Urinary bladder (tissue), 4 donors: ENCODE results near the gene DGKA. TPM values are rescaled to one million over a fixed set of nuclear protein-coding genes. Genes with fewer than 3 reads are reported as not detected.
"Not testable (repeated sequence)": the region's sequence is repeated elsewhere in the genome, so short reads cannot be mapped to it uniquely, and the experiment has no call there.

Source experiments
- DNase-seq: peaks from one replicate; pipeline ENCODE4 v3.0.0-alpha.2; 2015; ENCODE audit errors: extremely low spot score
- H3K27ac ChIP-seq: one replicate; pipeline ENCODE4 v1.5.1; 2013; ENCODE audit warnings: low read depth, mild to moderate bottlenecking, moderate library complexity
- H3K36me3 ChIP-seq: one replicate; pipeline ENCODE4 v1.6.1; 2013; ENCODE audit warnings: mild to moderate bottlenecking, moderate library complexity; ENCODE audit not compliant: insufficient read depth
- H3K4me1 ChIP-seq: one replicate; pipeline ENCODE4 v1.6.1; 2013; ENCODE audit warnings: mild to moderate bottlenecking, moderate library complexity; ENCODE audit not compliant: insufficient read depth
- H3K4me3 ChIP-seq: one replicate; pipeline ENCODE4 v1.5.1; 2013; ENCODE audit warnings: low read depth, low read length
- WGBS: extraction: QIAGEN DNeasy Blood & Tissue Kit; methylation state at CpG from one replicate; pipeline ENCODE4 v1.1.7; 2013; 5-methylcytosine and 5-hydroxymethylcytosine counted together
- polyA plus RNA-seq: library from polyadenylated mRNA; stranded (reverse); fragments of 200-250 nt; gene quantifications from one replicate; pipeline ENCODE4 v1.2.3, GENCODE V29; 2013
- total RNA-seq: library from RNA; depleted of rRNA; stranded (reverse); fragments of >200 nt; gene quantifications from one replicate; pipeline ENCODE4 v1.2.3, GENCODE V29; 2014
- donor health status: healthy with polysubstance abuse.
- donor health status: healthy.

The DGKA gene
- total RNA-seq (33.6 TPM), polyA plus RNA-seq (31.7 TPM)

- H3K4me1 ChIP-seq: peaks cover 2% of the 10 kb centered on the region
- H3K4me3 ChIP-seq: peak within 1 kb of the TSS; percentile 72
- no peak for DNase-seq
- WGBS: 48% methylated on average over 3 of the region's 3 CpGs
- no peaks in the 10 kb centered on the region for H3K36me3 ChIP-seq
- peak within 1 kb of the TSS; percentile 84 for H3K27ac ChIP-seq
Measured at GRCh38 chr12:55930771-55931316, at the start of gene DGKA. DGKA (plus strand) TSS chr12:55931162; CDS start chr12:55936504, 5,342 bp downstream.

GRCh38 chr12:55885113-55885512 lies 45.8 kb upstream of the DGKA start:
- 92% methylated on average over 1 of the region's 1 CpG for WGBS
- Histone ChIP-seq H3K27ac (no peak overlapping the region), H3K36me3 (no peaks in the 10 kb centered on the region), H3K4me3 (no peak overlapping the region), H3K4me1 (no peaks in the 10 kb centered on the region)
- no peak for DNase-seq

GRCh38 chr12:55891310-55891709 lies 39.7 kb upstream of the DGKA start:
- Histone ChIP-seq H3K27ac (no peak overlapping the region), H3K4me3 (no peak overlapping the region), H3K4me1 (no peaks in the 10 kb centered on the region), H3K36me3 (no peaks in the 10 kb centered on the region)
- 92% methylated on average over 4 of the region's 4 CpGs for WGBS
- DNase-seq: no peak

GRCh38 chr12:55893723-55894122 lies 37.2 kb upstream of the DGKA start:
- DNase-seq: no peak
- WGBS: 94% methylated on average over 1 of the region's 1 CpG
- Histone ChIP-seq H3K4me3 (no peak overlapping the region), H3K36me3 (no peaks in the 10 kb centered on the region), H3K4me1 (no peaks in the 10 kb centered on the region), H3K27ac (no peak overlapping the region)

- Histone ChIP-seq H3K4me1 (no peaks in the 10 kb centered on the region), H3K36me3 (no peaks in the 10 kb centered on the region), H3K27ac (no peak overlapping the region), H3K4me3 (no peak overlapping the region)
- 72% methylated on average over 2 of the region's 2 CpGs for WGBS
- no peak for DNase-seq
Measured at GRCh38 chr12:55899082-55899481, 31.9 kb upstream of the DGKA start.

- no peak for DNase-seq
- H3K4me3 ChIP-seq: no peak overlapping the region
- 89% methylated on average over 7 of the region's 7 CpGs for WGBS
- no peaks in the 10 kb centered on the region for H3K4me1 ChIP-seq
- H3K36me3 ChIP-seq: no peaks in the 10 kb centered on the region
- no peak overlapping the region for H3K27ac ChIP-seq
Measured at GRCh38 chr12:55901881-55902490, 29.0 kb upstream of the DGKA start.

- WGBS: 89% methylated on average over 1 of the region's 1 CpG
- no peaks in the 10 kb centered on the region for H3K36me3 ChIP-seq
Measured at GRCh38 chr12:55906056-55906455, 24.9 kb upstream of the DGKA start.

GRCh38 chr12:55908726-55909512 lies 22.0 kb upstream of the DGKA start:
- DNase-seq: no peak
- H3K4me1 ChIP-seq: no peaks in the 10 kb centered on the region
- H3K27ac ChIP-seq: no peak overlapping the region
- 51% methylated on average over 8 of the region's 8 CpGs for WGBS
- H3K4me3 ChIP-seq: no peak overlapping the region
- H3K36me3 ChIP-seq: no peaks in the 10 kb centered on the region

More at GRCh38 chr12:55906056-55906455, 24.9 kb upstream of the DGKA start:
- no peak for DNase-seq
- H3K4me3 ChIP-seq: no peak overlapping the region
- no peak overlapping the region for H3K27ac ChIP-seq
- no peaks in the 10 kb centered on the region for H3K4me1 ChIP-seq

- H3K4me1 ChIP-seq: no peaks in the 10 kb centered on the region
- 45% methylated on average over 2 of the region's 2 CpGs for WGBS
- H3K4me3 ChIP-seq: no peak overlapping the region
- no peak for DNase-seq
- no peaks in the 10 kb centered on the region for H3K36me3 ChIP-seq
- no peak overlapping the region for H3K27ac ChIP-seq
Measured at GRCh38 chr12:55909513-55909884, 21.5 kb upstream of the DGKA start.

- 97% methylated on average over 4 of the region's 4 CpGs for WGBS
- Histone ChIP-seq H3K4me1 (no peaks in the 10 kb centered on the region), H3K4me3 (no peak overlapping the region)
Measured at GRCh38 chr12:55912908-55913307, 18.1 kb upstream of the DGKA start.

GRCh38 chr12:55915482-55915859 lies 15.5 kb upstream of the DGKA start:
- no peak overlapping the region for H3K4me3 ChIP-seq
- no peak overlapping the region for H3K27ac ChIP-seq
- no peak for DNase-seq
- WGBS: 80% methylated on average over 3 of the region's 3 CpGs
- H3K36me3 ChIP-seq: no peaks in the 10 kb centered on the region
- no peaks in the 10 kb centered on the region for H3K4me1 ChIP-seq

More at GRCh38 chr12:55912908-55913307, 18.1 kb upstream of the DGKA start:
- H3K27ac ChIP-seq: no peak overlapping the region
- DNase-seq: no peak
- no peaks in the 10 kb centered on the region for H3K36me3 ChIP-seq

- not testable (repeated sequence) for H3K4me3 ChIP-seq, H3K4me1 ChIP-seq, DNase-seq, H3K36me3 ChIP-seq, H3K27ac ChIP-seq
- 86% methylated on average over 3 of the region's 3 CpGs for WGBS
Measured at GRCh38 chr12:55919032-55919431, 11.9 kb upstream of the DGKA start.

GRCh38 chr12:55922126-55922525 lies 8.8 kb upstream of the DGKA start:
- H3K36me3 ChIP-seq: no peaks in the 10 kb centered on the region
- DNase-seq: no peak
- H3K4me3 ChIP-seq: no peak overlapping the region
- H3K27ac ChIP-seq: no peak overlapping the region
- no peaks in the 10 kb centered on the region for H3K4me1 ChIP-seq
- 92% methylated on average over 3 of the region's 3 CpGs for WGBS

GRCh38 chr12:55923648-55924047 lies 7.3 kb upstream of the DGKA start:
- not testable (repeated sequence) for H3K4me3 ChIP-seq, H3K27ac ChIP-seq, H3K4me1 ChIP-seq, DNase-seq, H3K36me3 ChIP-seq
- WGBS: 95% methylated on average over 9 of the region's 9 CpGs
